Islet of Langerhans (tissue), 1 donor: ENCODE data around the gene CCDC40.

ENCODE experiments used
- FAIRE-seq: peaks from one replicate; lab custom pipeline; 2011; peaks lifted over from hg19 to GRCh38; lab: Jason Lieb, UNC

CCDC40 gene

DNA sequence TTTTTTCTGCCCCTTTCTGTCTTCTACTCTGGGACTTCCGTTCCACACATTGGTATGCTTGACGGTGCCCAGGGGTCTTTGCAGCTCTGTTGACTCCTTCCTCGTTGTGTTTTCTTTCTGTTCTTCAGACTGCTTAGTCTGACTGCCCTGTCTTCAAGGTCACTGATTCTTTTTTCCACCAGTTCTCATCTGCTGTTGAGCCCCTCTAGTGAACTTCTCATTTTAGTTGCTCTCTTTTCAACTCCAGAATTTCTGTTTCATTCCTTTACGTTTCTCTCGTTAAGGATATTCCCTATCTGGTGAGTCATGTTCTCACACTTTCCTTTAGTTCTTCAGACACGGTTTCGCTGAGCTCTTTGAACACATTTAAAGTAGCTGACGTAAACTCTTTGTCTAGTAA, 78.7 kb downstream of the CCDC40 start:
- no peak for FAIRE-seq

DNA sequence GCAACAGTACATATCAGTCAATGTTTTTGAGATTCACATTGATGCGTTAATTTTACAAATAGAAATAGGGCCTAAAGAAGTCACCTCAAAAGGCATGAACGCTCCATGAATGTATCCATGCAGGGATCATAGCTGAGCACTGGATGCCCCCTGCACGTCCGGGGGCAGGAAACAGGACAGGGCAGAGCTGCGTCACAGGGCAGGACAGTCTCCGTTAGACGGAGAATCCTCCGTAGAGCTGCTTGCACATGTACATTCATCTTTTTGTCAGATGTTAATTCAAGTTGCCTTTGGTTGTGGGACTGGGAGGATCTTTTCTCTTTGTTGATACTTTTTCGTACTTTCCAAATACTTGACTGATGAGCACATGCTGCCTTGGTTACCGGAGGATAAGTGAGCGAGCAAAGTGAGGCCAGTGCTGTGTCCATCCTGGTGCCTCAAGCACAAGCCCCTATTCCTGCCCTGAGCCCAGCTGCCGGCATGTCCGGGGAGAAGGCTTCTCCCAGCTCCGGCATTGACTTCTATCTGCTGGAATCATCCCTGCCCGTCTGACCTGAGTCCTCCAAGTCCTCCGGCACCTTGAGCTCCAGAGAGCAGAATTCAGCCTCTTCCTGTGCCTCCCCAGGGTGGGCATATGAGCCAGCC, 80.0 kb downstream of the CCDC40 start:
- no peak for FAIRE-seq

DNA sequence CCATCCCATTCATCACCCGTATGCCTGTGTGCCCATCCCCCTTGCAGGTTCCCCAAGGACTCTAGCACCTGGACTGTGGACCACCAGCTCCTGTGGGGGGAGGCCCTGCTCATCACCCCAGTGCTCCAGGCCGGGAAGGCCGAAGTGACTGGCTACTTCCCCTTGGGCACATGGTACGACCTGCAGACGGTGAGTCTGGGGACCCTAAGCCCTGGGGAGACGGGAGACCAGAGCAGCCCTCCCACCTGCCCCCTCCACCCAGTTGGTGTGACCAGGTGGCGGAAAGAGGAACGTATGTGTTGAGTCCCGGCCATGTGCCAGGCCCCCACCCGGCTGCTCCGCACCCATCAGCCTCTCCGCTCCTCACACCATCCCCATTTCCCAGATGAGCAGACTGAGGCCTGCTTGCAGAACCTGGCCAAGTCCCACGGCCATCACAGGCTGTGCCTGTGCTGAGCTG, 80.5 kb downstream of the CCDC40 start:
- FAIRE-seq: no peak

DNA sequence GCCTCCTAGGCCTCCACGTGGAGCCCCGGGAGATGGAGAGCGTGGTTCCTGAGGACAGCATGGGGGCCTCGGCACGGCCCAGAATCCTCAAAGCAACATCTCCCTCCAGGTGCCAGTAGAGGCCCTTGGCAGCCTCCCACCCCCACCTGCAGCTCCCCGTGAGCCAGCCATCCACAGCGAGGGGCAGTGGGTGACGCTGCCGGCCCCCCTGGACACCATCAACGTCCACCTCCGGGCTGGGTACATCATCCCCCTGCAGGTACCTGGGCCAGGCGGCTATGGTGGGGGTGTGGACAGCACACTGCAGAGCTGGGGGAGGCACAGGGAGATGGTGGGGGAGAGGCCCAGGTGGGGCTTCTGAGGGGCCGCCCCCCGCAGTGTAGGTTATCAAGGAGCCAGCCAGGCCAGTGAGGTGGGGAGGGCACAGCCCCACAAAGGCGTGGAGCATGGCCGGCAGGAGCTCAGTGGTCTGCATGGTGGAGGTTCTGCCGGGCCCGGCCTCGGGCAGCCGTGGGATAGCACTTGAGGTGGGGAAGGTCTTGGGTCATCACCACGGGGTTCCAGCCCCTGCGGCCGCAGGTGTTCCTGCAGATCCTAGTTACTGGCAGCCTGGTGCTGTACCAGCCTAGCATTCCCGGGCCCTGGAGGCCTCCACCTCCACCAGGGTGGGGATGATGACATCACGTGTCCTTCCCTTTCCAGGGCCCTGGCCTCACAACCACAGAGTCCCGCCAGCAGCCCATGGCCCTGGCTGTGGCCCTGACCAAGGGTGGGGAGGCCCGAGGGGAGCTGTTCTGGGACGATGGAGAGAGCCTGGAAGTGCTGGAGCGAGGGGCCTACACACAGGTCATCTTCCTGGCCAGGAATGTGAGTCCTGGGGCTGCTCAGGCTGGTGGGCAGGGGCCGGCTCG, 81.3 kb downstream of the CCDC40 start:
- FAIRE-seq: no peak

DNA sequence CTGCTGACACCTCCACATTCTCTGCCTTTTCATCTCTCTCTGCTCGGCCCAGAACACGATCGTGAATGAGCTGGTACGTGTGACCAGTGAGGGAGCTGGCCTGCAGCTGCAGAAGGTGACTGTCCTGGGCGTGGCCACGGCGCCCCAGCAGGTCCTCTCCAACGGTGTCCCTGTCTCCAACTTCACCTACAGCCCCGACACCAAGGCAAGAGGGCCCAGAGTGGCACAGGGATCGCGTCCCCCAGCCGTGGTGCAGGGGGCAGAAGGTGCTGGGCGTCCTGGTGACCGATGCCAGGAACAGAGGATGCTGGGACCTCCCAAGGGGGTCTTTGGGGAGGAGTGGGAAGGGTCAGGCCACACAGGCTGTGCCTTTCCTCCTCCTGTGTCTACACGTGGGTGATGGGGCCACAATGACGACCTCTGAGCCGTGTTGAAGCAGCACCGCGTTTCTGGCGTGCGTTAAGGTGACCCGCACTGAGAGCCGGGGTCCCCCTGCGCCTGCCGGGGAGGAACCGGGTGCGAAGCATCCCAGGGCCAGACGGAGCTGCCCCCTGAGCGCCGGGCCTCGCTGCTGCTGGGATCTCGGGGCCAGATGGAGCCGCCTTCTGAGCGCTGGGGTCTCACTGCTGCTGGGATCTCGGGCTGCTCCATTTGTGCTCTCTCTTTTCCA, 82.3 kb downstream of the CCDC40 start:
- FAIRE-seq: no peak

DNA sequence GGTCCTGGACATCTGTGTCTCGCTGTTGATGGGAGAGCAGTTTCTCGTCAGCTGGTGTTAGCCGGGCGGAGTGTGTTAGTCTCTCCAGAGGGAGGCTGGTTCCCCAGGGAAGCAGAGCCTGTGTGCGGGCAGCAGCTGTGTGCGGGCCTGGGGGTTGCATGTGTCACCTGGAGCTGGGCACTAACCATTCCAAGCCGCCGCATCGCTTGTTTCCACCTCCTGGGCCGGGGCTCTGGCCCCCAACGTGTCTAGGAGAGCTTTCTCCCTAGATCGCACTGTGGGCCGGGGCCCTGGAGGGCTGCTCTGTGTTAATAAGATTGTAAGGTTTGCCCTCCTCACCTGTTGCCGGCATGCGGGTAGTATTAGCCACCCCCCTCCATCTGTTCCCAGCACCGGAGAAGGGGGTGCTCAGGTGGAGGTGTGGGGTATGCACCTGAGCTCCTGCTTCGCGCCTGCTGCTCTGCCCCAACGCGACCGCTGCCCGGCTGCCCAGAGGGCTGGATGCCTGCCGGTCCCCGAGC, 82.9 kb downstream of the CCDC40 start:
- no peak for FAIRE-seq

DNA sequence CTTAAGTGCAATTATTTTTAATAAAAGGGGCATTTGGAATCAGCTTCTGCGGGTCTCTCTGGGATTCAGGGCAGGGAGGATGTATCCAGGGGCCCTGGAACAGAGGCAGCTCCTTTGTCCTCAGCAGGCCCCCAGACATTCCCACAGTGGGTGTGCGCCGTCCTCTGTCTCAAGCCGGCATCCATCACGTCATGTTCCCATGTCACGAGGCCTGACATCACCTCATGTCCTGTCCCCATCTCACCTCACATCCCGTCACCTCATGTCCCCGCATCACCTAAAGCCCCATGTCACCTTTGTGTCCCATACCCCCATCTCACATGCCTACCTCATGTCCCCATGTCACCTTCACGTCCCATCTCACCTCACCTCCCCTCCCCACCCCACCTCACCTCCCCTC, 83.4 kb downstream of the CCDC40 start:
- FAIRE-seq: no peak

DNA sequence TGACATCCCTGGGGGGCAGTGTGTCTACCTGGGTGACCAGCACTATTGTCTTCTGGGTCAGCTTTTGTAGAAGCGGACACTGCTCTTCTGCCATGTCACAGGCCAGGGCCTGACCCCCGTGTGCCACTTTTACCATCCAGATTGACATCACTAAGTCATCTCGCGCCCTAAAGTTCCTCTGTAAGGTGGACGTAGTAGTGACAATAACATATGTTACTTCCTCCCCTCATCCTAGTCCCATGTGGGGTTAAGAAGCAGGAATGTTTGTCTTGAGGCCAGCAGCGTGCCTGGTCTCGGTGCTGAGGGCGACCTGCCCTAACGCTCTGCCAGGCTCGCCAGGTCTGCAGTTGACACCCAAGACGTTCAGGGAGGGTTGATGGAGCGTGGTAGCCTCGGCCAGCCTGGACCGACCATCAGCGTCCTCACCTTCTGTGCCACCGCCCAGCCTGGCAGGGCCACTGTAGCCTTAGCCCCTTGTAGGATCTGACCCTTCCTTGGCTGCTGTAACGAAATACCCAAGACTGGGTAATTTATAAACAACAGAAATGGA, 85.7 kb downstream of the CCDC40 start:
- no peak for FAIRE-seq

DNA sequence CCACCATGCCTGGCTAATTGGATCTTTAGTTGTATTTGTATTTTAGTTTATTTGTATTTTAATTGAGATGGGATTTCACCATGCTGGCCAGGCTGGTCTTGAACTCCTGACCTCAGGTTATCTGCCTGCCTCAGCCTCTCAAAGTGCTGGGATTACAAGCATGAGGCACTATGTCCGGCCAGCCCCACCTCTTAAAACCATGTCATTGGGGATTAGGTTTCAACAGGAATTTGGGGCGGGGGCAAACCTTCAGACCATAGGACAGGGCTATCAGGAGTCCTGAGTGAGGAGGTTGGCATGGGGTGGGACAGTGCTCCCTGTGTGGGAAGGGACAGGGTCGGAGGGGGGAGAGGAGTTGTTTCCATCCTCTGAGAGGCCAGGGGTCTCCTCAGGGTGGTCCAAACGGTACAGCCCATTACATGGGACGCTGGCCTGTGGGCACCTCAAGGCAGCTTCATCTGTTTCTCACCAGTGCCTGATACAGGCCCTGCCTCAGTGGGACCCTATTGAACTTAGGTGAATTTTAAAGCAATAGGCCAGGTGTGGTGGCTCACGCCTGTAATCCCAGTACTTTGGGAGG, 86.6 kb downstream of the CCDC40 start:
- no peak for FAIRE-seq

DNA sequence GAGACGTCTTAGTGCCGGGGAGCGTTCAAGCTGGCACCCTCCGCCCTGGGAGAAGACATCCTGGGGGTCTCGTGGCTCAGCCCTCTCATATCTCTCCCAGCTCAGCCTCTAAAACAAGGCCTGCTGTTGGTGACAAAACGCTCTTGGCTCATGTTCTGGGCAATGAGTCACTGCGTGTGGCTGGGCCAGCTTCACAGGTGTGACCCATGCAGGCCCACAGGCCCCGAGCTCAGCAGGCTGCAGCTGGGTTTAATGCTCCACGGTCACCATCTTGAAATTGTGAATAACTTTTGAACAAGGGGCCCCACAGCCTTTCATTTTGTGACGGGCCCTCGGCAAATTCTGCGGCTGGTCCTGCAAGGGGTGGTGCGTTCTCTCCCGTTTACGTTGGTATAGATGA, 87.3 kb downstream of the CCDC40 start:
- no peak for FAIRE-seq

DNA sequence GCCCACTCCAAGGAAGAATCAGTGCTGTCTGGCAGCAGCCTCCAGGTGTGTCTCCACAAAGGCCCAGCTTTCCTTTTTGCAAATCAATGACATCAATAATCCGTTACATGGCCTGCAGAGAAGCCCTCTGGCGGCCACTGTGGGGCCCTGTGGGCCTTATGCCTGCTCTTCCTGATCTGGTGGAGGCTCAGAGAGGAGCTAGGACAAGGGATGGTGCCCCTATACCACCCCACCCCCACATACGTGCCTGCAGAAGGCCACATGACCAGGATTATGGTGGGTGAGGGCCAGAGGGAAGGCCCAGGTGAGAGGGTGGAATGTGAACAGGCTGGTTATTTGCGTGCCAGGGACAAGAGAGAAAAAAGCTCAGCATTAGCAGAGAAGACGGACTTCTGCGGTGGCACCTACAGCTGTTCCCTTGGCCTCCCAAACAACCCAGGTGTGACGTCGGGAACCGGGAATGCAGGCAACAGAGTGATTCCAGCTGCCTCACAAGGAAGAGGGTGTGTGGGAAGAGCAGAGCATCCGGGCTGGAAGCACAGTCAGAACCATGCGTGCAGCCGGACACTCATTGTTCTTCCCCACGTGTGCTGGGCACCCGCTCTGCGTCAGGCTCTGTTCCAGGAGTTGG, 88.0 kb downstream of the CCDC40 start:
- FAIRE-seq: no peak

DNA sequence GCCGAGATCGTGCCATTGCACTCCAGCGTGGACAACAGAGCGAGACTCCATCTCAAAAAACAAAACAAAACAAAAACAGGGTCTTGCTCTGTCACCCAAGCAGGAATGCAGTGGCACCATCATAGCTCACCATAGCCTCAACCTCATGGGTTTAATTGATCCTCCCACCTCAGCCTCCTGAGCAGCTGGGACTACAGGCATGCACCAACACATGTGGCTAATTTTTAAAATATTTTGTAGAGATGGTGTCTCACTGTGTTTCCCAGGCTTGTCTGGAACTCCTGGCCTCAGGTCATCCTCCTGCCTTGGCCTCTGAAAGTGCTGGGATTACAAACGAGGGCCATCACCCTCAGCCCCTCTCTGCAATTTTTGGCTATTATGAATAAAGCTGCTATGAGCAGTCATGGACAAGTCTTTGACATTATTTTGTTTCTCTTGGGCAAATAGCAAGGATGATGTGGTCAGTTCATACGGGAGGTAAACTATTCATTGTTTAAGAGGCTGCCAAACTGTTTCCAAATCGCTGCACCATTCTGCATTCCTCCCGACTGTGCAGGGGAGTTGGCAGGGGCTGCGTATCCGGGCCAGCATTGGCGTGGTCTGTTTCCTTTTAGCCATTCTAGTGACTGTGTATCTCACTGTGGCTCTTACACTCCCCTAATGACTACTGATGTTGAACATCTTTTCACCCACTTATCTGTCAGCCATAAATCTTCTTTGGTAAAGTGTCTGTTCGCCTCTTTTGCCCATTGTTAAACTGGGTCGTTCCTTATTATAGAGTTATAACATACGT, 89.4 kb downstream of the CCDC40 start:
- no peak for FAIRE-seq

DNA sequence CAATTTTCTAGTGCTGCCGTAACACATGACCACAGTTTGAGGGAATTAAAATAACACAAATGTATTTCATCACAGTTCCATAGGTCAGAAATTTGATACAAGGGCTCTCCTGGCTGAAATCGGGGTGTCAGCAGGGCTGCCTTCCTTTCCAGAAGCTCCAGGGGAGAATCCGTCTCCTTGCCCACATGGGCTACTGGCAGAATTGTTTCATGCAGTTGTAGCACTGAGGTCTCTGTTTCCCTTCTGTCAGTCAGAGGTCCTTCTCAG, 89.9 kb downstream of the CCDC40 start:
- FAIRE-seq: no peak

DNA sequence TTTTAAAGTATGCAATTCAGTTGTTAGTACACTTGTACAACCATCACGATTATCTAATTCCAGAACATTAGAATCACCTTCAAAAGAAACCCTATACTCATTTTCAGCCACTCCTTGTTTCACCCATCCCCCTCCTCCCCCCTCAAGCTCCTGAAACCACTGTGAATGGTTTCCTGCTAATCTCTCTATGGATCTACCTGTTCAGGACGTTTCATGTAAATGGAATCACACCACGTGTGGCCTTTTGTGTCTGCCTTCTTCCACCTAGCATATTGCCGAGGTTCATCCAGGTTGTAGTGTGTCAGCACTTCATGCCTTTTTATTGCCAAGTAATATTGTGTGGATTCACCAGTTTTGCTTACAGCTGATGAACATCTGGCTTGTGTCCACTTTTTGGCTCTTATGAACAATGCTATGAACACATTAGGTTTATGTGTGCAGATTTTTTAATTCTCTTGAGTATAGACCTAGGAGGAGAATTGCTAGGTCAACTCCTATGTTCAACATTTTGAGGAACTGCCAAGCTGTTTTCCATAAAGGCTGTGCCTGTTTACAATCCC, 92.6 kb downstream of the CCDC40 start:
- no peak for FAIRE-seq

DNA sequence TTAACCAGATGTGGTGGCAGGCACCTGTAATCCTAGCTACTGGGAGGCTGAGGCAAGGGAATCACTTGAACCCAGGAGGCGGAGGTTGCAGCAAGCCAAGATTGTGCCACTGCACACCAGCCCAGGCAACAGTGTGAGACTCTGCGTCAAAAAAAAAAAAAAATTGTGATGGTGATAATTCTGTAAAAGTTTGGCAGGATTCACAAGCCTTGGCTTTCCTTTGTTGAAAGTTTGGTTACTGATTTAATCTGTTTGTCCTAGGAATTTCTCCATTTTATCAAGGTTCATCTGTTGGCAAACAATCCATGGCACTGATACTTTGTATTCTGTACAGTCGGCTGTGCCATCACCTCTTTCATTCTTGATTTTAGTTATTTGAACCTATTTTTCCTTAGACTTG, 94.5 kb downstream of the CCDC40 start:
- FAIRE-seq: no peak

DNA sequence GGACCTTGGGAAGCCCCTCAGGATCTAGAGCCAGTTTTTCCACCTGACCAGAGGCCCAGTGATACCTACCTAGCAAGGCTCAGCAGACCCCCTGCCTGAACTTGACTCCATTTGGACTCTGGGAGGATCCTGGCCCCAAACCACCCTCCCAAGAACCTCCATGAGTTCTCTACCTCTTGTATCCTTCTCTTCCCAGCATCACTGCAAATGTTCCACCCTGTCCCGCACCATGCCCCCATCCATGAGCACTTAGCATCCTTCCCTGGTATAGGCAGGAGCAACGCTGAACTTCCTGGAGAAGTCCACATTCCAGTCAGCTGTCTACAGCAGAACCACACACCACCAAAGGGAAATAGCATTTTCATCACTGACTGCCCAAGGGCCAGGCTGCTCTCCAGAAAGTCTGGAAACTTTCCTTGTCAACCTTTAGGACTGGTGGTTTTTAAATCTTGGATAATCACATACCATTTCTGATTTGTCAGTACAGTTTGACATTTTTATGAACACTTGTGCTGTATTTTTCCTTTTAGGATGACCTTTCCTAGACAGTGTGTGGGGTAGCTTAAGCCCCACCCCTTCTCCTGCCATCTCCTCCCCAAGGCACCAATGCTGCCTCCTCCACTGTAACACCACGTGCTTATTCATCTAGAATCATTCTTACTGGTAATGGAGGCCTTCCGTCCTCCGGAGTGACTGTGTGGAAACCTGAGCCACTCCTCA, 96.6 kb downstream of the CCDC40 start:
- no peak for FAIRE-seq

DNA sequence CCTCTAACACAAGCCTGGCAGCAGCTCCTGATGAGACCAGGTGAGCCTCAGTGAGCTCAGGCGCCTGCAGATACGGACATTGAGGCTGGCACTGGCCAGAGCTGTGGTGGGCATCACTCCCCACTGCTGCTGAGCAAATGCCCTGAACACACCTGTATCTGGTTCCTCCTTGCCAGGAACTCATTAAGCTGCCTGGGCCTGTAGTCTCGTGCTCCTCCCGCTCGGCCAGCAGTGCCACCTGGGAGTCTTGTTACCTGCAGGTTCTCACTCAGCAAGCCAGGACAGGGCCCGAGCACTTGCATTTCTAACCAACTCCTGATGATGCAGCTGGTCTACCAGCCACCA, 97.2 kb downstream of the CCDC40 start:
- FAIRE-seq: no peak

DNA sequence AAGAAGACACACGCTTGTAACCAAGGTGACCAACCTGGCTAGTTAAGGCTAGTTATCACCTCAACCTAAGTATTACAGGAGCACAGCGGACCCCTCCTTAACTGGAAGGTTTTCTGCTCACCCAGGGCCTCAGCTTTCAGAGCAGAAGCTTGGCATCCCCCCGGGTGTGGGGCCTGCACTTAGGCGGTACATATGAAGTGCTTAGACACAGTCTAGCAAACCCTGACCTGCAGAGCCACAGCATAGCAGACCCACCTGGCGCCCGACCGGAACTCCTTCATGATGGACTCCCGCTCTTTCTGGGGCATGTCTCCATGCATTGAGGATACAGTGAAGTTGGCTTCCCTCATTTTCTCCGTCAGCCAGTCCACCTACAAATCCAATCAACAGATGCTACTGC, 100.7 kb downstream of the CCDC40 start:
- FAIRE-seq: no peak

DNA sequence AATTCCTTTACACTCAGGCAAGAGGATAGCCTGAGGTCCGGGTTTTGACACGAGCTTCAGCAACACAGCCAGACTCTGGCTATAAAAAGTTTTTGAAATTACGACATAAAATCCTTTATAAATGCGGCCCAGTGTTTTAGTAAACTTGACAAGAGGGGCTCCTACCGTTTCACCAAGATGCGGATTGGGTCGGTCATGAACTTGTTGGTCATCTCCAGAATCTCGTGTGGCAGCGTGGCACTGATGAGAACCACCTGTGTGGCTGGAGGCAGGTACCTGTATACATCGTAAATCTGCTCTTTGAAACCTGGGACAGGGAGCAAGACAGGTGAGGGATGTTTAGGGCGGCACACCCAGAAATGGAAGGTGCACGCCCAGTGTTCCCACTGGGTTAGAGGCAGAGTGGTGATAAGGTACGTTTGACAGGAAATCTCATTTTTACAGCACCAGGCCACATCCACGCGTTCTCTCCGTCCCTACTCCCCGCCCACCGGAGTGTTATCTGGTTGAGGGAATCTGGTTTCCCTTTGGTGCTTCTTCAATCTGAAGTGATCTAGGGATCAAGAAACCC, 102.5 kb downstream of the CCDC40 start:
- no peak for FAIRE-seq
